ENCODE results near the gene DTX1.

Gene DTX1

DNA sequence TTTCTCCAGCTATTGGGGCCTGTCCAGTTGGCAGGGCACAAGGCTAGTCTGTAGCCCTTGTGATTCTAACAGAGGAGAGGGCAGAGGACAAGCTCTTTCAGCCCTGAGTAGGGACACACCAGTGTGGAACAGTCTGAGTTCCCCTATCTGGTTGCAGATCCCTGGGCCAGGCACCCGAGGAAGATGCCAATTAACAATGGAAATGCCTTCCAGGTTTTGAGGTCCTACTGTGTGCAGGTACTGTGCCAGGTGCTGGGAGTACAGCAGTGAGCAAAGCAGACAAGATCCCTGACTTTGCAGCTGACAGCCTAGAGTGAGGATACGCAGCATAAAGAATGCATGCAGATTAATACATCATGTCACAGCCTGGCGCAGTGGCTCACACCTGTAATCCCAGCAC is 17.1 kb downstream of the DTX1 start:
- Mint-ChIP-seq H3K4me1 (peaks cover 53% of the 10 kb centered on the region), H3K4me3 (no peak overlapping the region), H3K27ac (no peak overlapping the region), H3K9me3 (no peaks in the 10 kb centered on the region), H3K36me3 (ENCODE audit: low read depth) (no peaks in the 10 kb centered on the region), H3K27me3 (no peaks in the 10 kb centered on the region)
- DNase-seq (no peak), ATAC-seq (no peak)

GRCh38 chr12:113075137-113075683 is 18.7 kb downstream of the DTX1 start:
- H3K36me3 Mint-ChIP-seq (ENCODE audit: low read depth) = no peaks in the 10 kb centered on the region

DNA sequence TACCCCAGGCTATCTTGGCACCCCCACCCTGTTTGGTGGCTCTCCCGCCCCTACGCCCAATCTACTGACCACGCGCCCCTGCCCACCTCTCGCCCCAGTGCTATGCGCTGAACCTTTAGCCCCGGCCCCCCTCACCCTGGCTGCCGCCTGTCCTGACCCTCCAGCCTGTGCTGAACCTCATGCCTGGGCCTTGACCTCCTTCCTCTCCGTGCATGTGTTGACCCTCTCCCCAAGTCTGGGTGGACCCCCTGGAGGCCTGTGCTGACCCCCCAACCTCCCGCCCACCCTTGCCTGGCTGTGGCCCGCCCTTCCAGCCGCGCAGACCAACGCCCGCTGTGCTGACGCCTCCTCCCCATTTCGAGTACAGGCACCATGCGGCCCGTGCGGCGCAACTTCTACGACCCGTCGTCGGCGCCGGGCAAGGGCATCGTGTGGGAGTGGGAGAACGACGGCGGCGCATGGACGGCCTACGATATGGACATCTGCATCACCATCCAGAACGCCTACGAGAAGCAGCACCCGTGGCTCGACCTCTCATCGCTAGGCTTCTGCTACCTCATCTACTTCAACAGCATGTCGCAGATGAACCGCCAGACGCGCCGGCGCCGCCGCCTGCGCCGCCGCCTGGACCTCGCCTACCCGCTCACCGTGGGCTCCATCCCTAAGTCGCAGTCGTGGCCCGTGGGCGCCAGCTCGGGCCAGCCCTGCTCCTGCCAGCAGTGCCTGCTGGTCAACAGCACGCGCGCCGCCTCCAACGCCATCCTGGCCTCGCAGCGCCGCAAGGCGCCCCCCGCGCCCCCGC is 20.7 kb downstream of the DTX1 start:
- H3K9me3 Mint-ChIP-seq = no peaks in the 10 kb centered on the region
- H3K27ac Mint-ChIP-seq = no peak overlapping the region
- H3K27me3 Mint-ChIP-seq = no peaks in the 10 kb centered on the region
- ATAC-seq (no peak), DNase-seq (no peak)
- no peak overlapping the region for H3K4me3 Mint-ChIP-seq
- H3K36me3 Mint-ChIP-seq (ENCODE audit: low read depth) = no peaks in the 10 kb centered on the region
- H3K4me1 Mint-ChIP-seq = peaks cover 38% of the 10 kb centered on the region

More at GRCh38 chr12:113075137-113075683, 18.7 kb downstream of the DTX1 start:
- Mint-ChIP-seq H3K4me3 (no peak overlapping the region), H3K4me1 (peaks cover 45% of the 10 kb centered on the region), H3K27ac (peak overlapping the region; percentile 15), H3K9me3 (no peaks in the 10 kb centered on the region), H3K27me3 (no peaks in the 10 kb centered on the region)
- no peak for DNase-seq
- ATAC-seq = peak; percentile 30

DNA sequence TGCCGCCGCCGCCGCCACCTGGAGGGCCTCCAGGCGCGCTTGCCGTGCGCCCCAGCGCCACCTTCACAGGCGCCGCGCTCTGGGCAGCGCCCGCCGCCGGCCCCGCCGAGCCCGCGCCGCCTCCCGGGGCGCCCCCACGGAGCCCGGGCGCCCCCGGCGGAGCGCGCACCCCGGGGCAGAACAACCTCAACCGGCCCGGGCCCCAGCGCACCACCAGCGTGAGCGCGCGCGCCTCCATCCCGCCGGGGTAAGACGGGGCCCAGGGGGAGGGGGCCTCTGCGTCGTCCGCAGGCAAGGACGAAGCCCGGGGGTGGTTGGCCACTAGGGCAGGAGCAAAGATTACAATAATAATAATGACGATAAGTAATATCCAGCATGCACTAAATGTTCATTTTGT is 21.3 kb downstream of the DTX1 start:
- Mint-ChIP-seq H3K27ac (no peak overlapping the region), H3K9me3 (no peaks in the 10 kb centered on the region)
- no peak for DNase-seq

DNA sequence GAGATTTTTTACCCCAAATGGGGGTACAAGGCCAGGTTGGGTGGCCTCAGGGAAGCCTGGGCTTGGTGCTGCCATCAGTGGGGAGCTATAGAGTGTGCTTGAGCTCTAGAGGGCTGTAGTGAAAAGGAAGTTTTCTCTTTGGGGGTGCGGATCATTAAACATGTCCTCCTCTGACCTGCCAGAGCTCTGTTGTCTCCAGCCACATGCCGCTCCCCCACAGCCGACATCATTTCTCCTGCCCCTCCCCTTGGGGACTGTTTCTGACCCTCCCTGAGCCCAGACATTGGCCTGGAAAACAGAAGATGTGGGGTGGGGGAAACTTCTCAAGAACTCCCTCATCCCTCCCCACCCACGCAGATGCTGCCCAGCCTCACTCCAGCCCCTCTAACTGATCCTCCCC is 25.3 kb downstream of the DTX1 start:
- no peak for ATAC-seq
- H3K9me3 Mint-ChIP-seq = no peaks in the 10 kb centered on the region
- no peak overlapping the region for H3K4me3 Mint-ChIP-seq
- H3K4me1 Mint-ChIP-seq = peaks cover 46% of the 10 kb centered on the region
- no peak overlapping the region for H3K27ac Mint-ChIP-seq
- H3K36me3 Mint-ChIP-seq (ENCODE audit: low read depth) = no peaks in the 10 kb centered on the region
- DNase-seq = no peak
- no peaks in the 10 kb centered on the region for H3K27me3 Mint-ChIP-seq

More for the DNA sequence above, 21.3 kb downstream of the DTX1 start:
- no peak for ATAC-seq
- peaks cover 40% of the 10 kb centered on the region for H3K4me1 Mint-ChIP-seq
- no peaks in the 10 kb centered on the region for H3K36me3 Mint-ChIP-seq (ENCODE audit: low read depth)
- no peaks in the 10 kb centered on the region for H3K27me3 Mint-ChIP-seq
- no peak overlapping the region for H3K4me3 Mint-ChIP-seq

DNA sequence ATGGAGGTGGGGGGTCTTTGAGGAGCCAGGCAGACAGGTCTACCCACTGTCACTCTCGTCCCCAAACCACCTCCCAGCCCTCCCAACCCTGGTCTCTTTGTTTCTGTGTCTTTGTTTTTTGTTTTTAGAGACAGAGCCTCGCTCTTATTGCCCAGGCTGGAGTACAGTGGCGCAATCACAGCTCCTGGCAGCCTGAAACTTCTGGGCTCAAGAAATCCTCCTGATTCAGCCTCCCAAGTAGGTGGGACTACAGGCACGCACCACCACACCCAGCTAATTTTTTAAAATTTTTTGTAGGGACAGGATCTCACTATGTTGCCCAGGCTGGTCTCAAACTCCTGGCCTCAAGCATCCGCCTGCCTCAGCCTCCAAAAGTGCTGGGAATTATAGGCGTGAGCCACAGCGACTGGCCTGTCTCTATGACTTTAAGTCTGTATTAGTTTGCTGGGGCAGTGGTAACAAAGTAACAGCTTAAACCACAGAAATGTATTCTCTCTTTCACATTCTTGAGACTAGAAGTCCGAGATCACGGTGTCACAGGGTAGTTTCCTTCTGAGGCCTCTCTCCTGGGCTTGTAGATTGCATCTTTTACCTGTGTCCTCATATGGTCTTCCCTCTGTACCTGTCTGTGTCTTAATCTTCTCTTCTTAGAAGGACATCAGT is 26.1 kb downstream of the DTX1 start:
- no peak overlapping the region for H3K27ac Mint-ChIP-seq
- H3K9me3 Mint-ChIP-seq = no peaks in the 10 kb centered on the region
- no peaks in the 10 kb centered on the region for H3K36me3 Mint-ChIP-seq (ENCODE audit: low read depth)
- H3K4me3 Mint-ChIP-seq = no peak overlapping the region
- H3K27me3 Mint-ChIP-seq = no peaks in the 10 kb centered on the region
- peaks cover 53% of the 10 kb centered on the region for H3K4me1 Mint-ChIP-seq
- DNase-seq (no peak), ATAC-seq (no peak)

DNA sequence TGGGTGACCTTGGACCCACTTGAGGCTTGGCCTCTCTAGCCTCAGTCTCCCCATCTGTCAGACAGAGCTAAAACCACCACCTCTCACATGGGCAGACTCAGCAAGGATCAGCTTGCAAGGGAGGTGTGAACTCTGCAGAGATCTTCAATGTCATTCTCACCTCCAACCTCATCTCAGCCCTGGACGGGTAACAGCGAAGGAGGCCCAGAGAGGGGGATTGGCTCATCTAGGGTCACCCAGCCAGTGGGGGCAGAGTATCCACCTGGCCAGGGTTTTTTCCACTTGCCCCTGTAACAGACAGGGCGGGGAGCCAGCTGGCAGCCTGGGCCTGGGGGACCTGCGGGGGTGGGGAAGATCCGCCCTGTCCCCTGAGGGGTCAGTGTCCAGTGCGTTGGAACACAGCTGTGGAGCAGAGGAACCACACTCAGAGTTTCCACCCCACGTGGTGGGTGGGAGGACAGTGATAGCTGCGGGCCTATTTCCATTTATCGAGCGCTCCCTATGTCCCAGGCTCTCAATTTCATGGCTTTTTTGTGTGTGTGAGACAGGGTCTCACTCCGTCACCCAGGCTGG is 27.4 kb downstream of the DTX1 start:
- Mint-ChIP-seq H3K4me3 (no peak overlapping the region), H3K36me3 (ENCODE audit: low read depth) (no peaks in the 10 kb centered on the region)
- ATAC-seq = no peak

DNA sequence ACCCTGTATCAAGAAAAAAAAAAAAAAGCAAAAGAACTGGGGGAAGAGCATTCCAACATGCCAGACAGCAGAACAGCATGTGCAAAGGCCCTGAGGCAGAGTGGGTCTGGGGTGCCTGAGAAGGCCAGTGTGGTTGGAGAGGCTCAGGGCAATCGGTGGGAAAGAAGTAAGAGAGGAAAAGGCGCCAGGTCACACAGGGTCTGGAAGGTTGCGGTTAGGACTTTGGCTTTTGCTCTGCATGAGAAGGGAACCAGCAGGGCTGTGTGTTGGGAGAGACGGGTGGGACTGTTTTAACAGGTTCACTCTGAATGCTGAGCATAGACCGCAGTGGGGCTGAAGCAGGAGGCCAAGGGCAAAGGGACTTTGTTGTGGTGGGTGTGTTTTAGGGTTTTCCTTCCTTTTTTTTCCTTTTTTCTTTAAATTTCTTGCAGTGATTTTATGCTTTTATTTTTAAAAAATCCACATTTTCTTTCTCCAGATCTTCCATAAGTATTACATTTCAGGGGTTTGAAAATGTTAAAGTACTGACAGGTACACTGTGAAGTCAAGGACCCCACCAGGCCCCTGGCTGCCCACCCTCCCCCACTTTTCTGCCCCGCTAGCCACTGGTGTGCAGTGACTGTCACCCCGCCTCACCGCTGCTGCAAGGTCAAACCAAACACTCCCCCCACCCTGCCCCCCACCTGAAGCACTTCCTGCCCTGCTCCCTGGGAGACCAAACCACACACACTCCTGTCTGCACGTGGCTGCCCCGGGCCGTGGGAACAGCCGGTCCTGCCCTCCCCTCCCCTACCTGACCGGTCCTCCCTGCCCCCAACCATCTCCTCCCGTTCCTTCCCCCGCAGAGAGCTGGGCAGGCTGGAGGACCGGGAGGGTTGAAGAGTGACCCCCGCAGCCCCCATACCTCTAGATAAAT is 30.0 kb downstream of the DTX1 start:
- H3K4me3 Mint-ChIP-seq = peak overlapping the region; percentile 33
- peaks cover 76% of the 10 kb centered on the region for H3K4me1 Mint-ChIP-seq
- H3K27ac Mint-ChIP-seq = peak overlapping the region; percentile 74
- H3K36me3 Mint-ChIP-seq (ENCODE audit: low read depth) = no peaks in the 10 kb centered on the region
- no peaks in the 10 kb centered on the region for H3K27me3 Mint-ChIP-seq
- ATAC-seq (no peak), DNase-seq (peak; percentile 48)
- H3K9me3 Mint-ChIP-seq = no peaks in the 10 kb centered on the region

More for the DNA sequence above, 27.4 kb downstream of the DTX1 start:
- Mint-ChIP-seq H3K4me1 (peaks cover 64% of the 10 kb centered on the region), H3K9me3 (no peaks in the 10 kb centered on the region), H3K27ac (no peak overlapping the region), H3K27me3 (no peaks in the 10 kb centered on the region)
- DNase-seq = no peak

- DNase-seq = no peak
- Mint-ChIP-seq H3K27ac (peak overlapping the region; percentile 56), H3K4me3 (peak overlapping the region; percentile 24), H3K36me3 (ENCODE audit: low read depth) (no peaks in the 10 kb centered on the region), H3K27me3 (no peaks in the 10 kb centered on the region), H3K4me1 (peaks cover 81% of the 10 kb centered on the region), H3K9me3 (no peaks in the 10 kb centered on the region)
- no peak for ATAC-seq
Measured at GRCh38 chr12:113087193-113087592, 30.7 kb downstream of the DTX1 start.

DNA sequence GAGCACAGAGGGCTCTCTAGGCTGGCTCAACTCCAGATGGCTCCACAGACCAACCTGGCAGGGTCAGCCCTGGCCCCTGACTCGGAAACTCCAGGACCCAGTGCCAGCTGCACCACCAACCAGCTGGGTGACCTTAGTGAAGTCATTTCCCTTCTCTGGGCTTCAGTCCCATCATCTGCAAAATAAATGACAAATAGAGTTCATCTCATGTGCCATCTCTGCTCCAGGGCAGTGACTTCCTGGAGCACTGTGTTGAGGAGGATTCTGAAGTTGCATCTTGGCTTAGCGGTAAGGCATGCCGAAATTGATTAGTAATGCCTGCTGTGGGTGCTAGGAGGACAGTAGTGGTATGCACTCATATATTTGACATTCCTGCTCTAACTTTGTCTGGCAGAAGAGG is 31.5 kb downstream of the DTX1 start:
- DNase-seq (no peak), ATAC-seq (no peak)
- Mint-ChIP-seq H3K4me3 (peak overlapping the region; percentile 58), H3K9me3 (no peaks in the 10 kb centered on the region), H3K4me1 (peaks cover 82% of the 10 kb centered on the region), H3K36me3 (ENCODE audit: low read depth) (no peaks in the 10 kb centered on the region), H3K27ac (peak overlapping the region; percentile 7), H3K27me3 (no peaks in the 10 kb centered on the region)

DNA sequence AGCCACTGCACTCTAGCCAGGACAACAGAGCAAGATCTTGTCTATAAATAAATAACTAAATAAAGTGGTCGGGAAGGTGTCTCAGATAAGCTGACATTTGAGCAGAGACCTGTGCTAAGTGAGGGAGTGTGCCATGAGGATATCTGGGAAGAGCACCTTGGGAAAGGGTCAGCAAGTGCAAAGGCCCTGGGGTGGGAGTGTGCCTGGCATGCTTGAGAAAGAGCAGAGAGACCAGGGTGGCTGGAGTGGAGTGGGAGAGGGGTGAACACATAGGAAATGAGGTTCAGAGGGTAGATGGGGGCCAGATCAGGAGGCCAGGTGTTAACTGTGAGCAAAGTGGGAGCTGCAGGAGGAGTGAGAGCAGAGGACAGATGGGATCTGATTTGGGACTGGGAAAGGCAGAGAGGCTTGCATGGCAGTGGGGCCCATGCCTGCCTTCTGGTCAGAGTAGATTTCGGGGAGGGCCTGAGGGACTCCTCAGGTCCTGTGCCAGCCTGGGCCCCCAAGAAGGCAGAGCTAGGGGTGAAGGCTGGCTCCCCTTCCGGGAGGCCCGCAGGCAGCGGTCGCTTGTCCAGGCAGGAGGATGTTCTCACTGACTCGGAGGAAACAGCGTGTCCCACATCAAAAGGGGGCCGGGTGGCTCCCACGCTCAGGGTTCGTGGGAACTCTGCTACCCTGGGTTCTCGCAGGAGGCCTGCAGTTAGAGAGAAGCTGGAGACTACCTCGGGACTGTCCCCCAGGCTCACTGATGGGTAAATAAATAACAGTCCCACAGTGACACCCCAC is 32.6 kb downstream of the DTX1 start:
- Mint-ChIP-seq H3K27ac (peak overlapping the region; percentile 63), H3K9me3 (no peaks in the 10 kb centered on the region), H3K4me1 (peaks cover 75% of the 10 kb centered on the region), H3K27me3 (no peaks in the 10 kb centered on the region), H3K4me3 (peak overlapping the region; percentile 58), H3K36me3 (ENCODE audit: low read depth) (no peaks in the 10 kb centered on the region)
- ATAC-seq (peak; percentile 69), DNase-seq (peak; percentile 66)

DNA sequence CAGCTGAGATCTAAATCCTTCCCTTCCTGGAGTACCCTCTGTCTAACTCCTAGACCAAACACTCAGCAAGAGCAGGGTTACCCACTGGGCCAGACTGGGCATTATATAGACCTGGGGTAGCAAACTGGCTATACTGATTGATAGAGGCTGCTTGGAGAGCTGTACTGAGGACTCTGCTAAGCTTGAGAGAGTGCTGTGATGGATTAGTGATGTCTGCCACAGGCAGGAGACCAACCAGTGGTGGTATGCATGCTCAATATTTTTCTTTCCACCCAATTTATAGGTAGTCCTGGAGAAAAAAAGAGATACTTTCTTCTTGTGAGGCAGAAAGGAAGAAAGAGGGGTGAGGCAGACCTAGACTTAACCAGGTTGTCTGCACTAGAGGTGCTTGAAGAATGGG is 33.3 kb downstream of the DTX1 start:
- DNase-seq (no peak), ATAC-seq (peak; percentile 16)
- Mint-ChIP-seq H3K4me1 (peaks cover 71% of the 10 kb centered on the region), H3K27ac (no peak overlapping the region), H3K9me3 (no peaks in the 10 kb centered on the region), H3K4me3 (peak overlapping the region; percentile 58), H3K36me3 (ENCODE audit: low read depth) (no peaks in the 10 kb centered on the region), H3K27me3 (no peaks in the 10 kb centered on the region)

DNA sequence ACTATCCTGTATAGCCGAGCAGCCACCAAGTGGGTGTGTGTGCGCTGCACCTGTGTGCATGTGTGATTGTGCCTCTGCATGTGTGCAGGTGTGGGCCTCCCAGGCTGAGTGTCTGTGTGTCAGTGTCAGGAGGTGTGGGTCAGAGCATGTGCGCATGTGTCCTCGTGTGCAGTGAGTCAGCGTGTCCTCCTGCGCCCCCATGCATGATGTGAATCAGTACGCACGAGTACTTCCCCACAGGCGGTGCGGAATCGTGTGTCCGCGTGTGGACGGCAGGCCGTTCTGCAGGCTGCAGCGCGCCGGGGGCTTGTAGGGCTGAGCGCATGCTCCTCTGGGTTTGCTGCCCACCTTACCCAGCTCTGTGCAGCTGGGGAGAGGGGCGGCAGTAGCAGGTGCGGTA is 34.2 kb downstream of the DTX1 start:
- Mint-ChIP-seq H3K9me3 (no peaks in the 10 kb centered on the region), H3K27me3 (no peaks in the 10 kb centered on the region), H3K4me1 (peaks cover 67% of the 10 kb centered on the region), H3K36me3 (ENCODE audit: low read depth) (no peaks in the 10 kb centered on the region), H3K4me3 (no peak overlapping the region), H3K27ac (no peak overlapping the region)
- DNase-seq (no peak), ATAC-seq (no peak)

Data from activated naive CD8-positive, alpha-beta T cell treated with anti-CD3 and anti-CD28 coated beads, Interleukin-2, amount 50 U/mL, for 24 hours (primary cell).